Type B pancreatic cell (in vitro differentiated cells): ENCODE results near the gene MGMT. TPM values are rescaled to one million over a fixed set of nuclear protein-coding genes. Genes with fewer than 3 reads are reported as not detected.

Source experiments
- DNase-seq: peaks from one replicate; pipeline ENCODE4 v3.0.0; 2021; ENCODE audit warnings: mixed read lengths; ENCODE audit not compliant: unreplicated experiment; ENCODE audit errors: extremely low spot score
- H3K27ac Mint-ChIP-seq: 2 replicates; pipeline ENCODE4 v1.8.0; 2021; ENCODE audit warnings: mild to moderate bottlenecking, mixed read lengths
- H3K27me3 Mint-ChIP-seq: 2 replicates; pipeline ENCODE4 v1.8.0; 2021; ENCODE audit warnings: mixed read lengths
- H3K36me3 Mint-ChIP-seq: 2 replicates; pipeline ENCODE4 v1.8.0; 2021; ENCODE audit warnings: mixed read lengths
- H3K4me1 Mint-ChIP-seq: one replicate; pipeline ENCODE4 v1.8.0; 2021; ENCODE audit warnings: mixed read lengths; ENCODE audit not compliant: unreplicated experiment
- H3K4me3 Mint-ChIP-seq: 2 replicates; pipeline ENCODE4 v1.8.0; 2021; ENCODE audit warnings: mild to moderate bottlenecking, mixed read lengths
- H3K9me3 Mint-ChIP-seq: 2 replicates; pipeline ENCODE4 v1.8.0; 2021; ENCODE audit warnings: mixed read lengths
- CTCF ChIP-seq: fragments of 200-600 bp; sonication (generic); conservative IDR thresholded peaks from 2 replicates; pipeline ENCODE4 v1.5.0; 2021; ENCODE audit warnings: antibody characterized with exemption, mild to moderate bottlenecking
- total RNA-seq: library from RNA; stranded (reverse); gene quantifications from 2 replicates; pipeline ENCODE4 v1.2.1, GENCODE V29; 2021; ENCODE audit warnings: low replicate concordance

Gene MGMT
- total RNA-seq, 1 donor from 2014 or later: 18.8 TPM

DNA sequence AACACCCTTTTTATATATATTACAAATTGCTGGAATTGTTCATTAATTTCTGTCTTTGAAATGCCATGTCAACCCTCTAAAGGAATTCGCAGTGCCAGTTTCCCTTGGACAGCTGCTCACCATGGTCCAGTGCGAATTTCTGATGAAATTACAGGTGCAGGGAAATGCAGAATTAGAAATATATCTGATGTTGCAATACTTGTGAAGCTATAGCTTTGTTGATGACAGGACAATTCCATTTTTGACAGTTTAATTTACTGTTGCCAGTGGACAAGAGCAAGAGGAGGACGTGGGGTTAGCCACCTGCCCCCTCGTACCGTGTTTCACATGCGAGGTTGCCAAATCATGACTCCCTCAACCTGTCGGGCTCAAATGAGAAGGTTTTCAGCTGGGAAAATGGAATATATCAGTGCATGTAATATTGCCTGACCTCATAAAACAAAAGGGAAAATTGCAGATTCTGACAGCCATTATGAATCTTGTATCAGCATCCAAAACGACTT lies 140.6 kb downstream of the MGMT start:
- H3K36me3 Mint-ChIP-seq: no peaks in the 10 kb centered on the region
- no peak overlapping the region for H3K27ac Mint-ChIP-seq
- no peaks in the 10 kb centered on the region for H3K9me3 Mint-ChIP-seq
- no peak for DNase-seq
- no peak overlapping the region for H3K4me3 Mint-ChIP-seq
- H3K27me3 Mint-ChIP-seq: peaks cover 8% of the 10 kb centered on the region
- TF ChIP-seq CTCF: no peak
- peaks cover 26% of the 10 kb centered on the region for H3K4me1 Mint-ChIP-seq

- no peak for TF ChIP-seq CTCF
- H3K27me3 Mint-ChIP-seq: peaks cover 8% of the 10 kb centered on the region
- H3K4me3 Mint-ChIP-seq: no peak overlapping the region
- peaks cover 26% of the 10 kb centered on the region for H3K4me1 Mint-ChIP-seq
- H3K36me3 Mint-ChIP-seq: no peaks in the 10 kb centered on the region
- no peaks in the 10 kb centered on the region for H3K9me3 Mint-ChIP-seq
- no peak overlapping the region for H3K27ac Mint-ChIP-seq
- no peak for DNase-seq
Observed at GRCh38 chr10:129608653-129609052, 141.6 kb downstream of the MGMT start.

DNA sequence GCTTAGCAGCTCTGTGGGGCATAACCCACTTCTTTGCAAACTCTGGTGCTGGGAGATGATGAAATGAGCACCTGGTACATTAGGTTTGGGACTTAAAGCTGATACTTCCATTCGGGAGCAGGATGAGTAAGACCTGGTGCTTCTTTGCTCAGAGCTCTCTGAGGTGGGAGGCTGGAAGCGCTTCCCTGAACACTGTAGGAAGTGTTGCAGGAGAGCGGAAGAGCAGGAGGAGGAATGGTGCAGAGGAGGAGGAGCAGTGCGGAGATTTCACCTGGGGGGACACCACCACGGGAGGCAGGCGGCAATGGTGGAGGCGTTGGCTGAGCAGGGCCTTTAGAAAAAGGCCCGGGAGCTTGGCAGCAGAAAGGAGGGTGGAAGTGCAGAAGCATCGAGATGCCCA lies 142.5 kb downstream of the MGMT start:
- Mint-ChIP-seq H3K9me3 (no peaks in the 10 kb centered on the region), H3K27ac (no peak overlapping the region), H3K4me1 (peaks cover 26% of the 10 kb centered on the region), H3K4me3 (no peak overlapping the region), H3K36me3 (no peaks in the 10 kb centered on the region), H3K27me3 (peaks cover 8% of the 10 kb centered on the region)
- no peak for TF ChIP-seq CTCF
- DNase-seq: no peak

GRCh38 chr10:129612481-129613109 lies 145.6 kb downstream of the MGMT start:
- no peak for DNase-seq
- no peaks in the 10 kb centered on the region for H3K27me3 Mint-ChIP-seq
- no peak overlapping the region for H3K27ac Mint-ChIP-seq
- TF ChIP-seq CTCF: no peak
- H3K9me3 Mint-ChIP-seq: peaks cover 5% of the 10 kb centered on the region
- H3K4me3 Mint-ChIP-seq: no peak overlapping the region
- H3K4me1 Mint-ChIP-seq: peaks cover 7% of the 10 kb centered on the region
- peaks cover 7% of the 10 kb centered on the region for H3K36me3 Mint-ChIP-seq

- TF ChIP-seq CTCF: no peak
- no peak overlapping the region for H3K4me3 Mint-ChIP-seq
- peaks cover 5% of the 10 kb centered on the region for H3K9me3 Mint-ChIP-seq
- H3K27ac Mint-ChIP-seq: no peak overlapping the region
- H3K36me3 Mint-ChIP-seq: peaks cover 7% of the 10 kb centered on the region
- H3K27me3 Mint-ChIP-seq: no peaks in the 10 kb centered on the region
- H3K4me1 Mint-ChIP-seq: no peaks in the 10 kb centered on the region
- DNase-seq: no peak
Observed at GRCh38 chr10:129613377-129613980, 146.4 kb downstream of the MGMT start.
